ENCODE data around the gene TBC1D26.
"Not testable (repeated sequence)": the region's sequence is repeated elsewhere in the genome, so short reads cannot be mapped to it uniquely, and the experiment has no call there.

The TBC1D26 gene

GRCh38 chr17:15744074-15744676 lies 12.1 kb downstream of the TBC1D26 start:
- DNase-seq (ENCODE audit: low spot score): no peak

- no peak for DNase-seq (ENCODE audit: low spot score)
Measured at GRCh38 chr17:15744885-15745284, 12.8 kb downstream of the TBC1D26 start.

GRCh38 chr17:15749403-15749802 lies 17.3 kb downstream of the TBC1D26 start:
- not testable (repeated sequence) for DNase-seq (ENCODE audit: low spot score)

- DNase-seq (ENCODE audit: low spot score): not testable (repeated sequence)
Measured at GRCh38 chr17:15768865-15769533, 36.9 kb downstream of the TBC1D26 start.

- not testable (repeated sequence) for DNase-seq (ENCODE audit: low spot score)
Measured at GRCh38 chr17:15770679-15771078, 38.6 kb downstream of the TBC1D26 start.

- no peak for DNase-seq (ENCODE audit: low spot score)
Measured at GRCh38 chr17:15776871-15777270, 44.8 kb downstream of the TBC1D26 start.

- no peak for DNase-seq (ENCODE audit: low spot score)
Measured at GRCh38 chr17:15777297-15777696, 45.2 kb downstream of the TBC1D26 start.

- no peak for DNase-seq (ENCODE audit: low spot score)
Measured at GRCh38 chr17:15777717-15778116, 45.6 kb downstream of the TBC1D26 start.

GRCh38 chr17:15779119-15779518 lies 47.0 kb downstream of the TBC1D26 start:
- no peak for DNase-seq (ENCODE audit: low spot score)

GRCh38 chr17:15780188-15780587 lies 48.1 kb downstream of the TBC1D26 start:
- DNase-seq (ENCODE audit: low spot score): no peak

GRCh38 chr17:15782866-15783265 lies 50.8 kb downstream of the TBC1D26 start:
- DNase-seq (ENCODE audit: low spot score): no peak

- no peak for DNase-seq (ENCODE audit: low spot score)
Measured at GRCh38 chr17:15783461-15783860, 51.4 kb downstream of the TBC1D26 start.

- not testable (repeated sequence) for DNase-seq (ENCODE audit: low spot score)
Measured at GRCh38 chr17:15784351-15784750, 52.3 kb downstream of the TBC1D26 start.

- not testable (repeated sequence) for DNase-seq (ENCODE audit: low spot score)
Measured at GRCh38 chr17:15787363-15788075, 55.4 kb downstream of the TBC1D26 start.

GRCh38 chr17:15788365-15788764 lies 56.3 kb downstream of the TBC1D26 start:
- not testable (repeated sequence) for DNase-seq (ENCODE audit: low spot score)
